GM23248 (cell line): Measurements from ENCODE around the gene CEP131.

ENCODE experiments used
- EZH2 ChIP-seq: fragments of 200-600 bp; sonication (generic); IDR thresholded peaks from 2 replicates; pipeline ENCODE4 v1.6.1; 2018; ENCODE audit warnings: antibody characterized with exemption, mild to moderate bottlenecking; ENCODE audit not compliant: insufficient read depth, poor library complexity, severe bottlenecking
- EZH2phosphoT487 ChIP-seq: fragments of 200-600 bp; sonication (generic); IDR thresholded peaks from 2 replicates; pipeline ENCODE4 v1.6.1; 2018; ENCODE audit warnings: antibody characterized with exemption, moderate library complexity, mild to moderate bottlenecking, low read depth; ENCODE audit not compliant: insufficient read depth

GRCh38 chr17:81190591-81190990, 32.2 kb downstream of the CEP131 start:
- TF ChIP-seq EZH2 = no peak
- TF ChIP-seq EZH2phosphoT487 = no peak
